HCT116 (cell line): ENCODE measurements around the gene FNDC4. TPM values are rescaled to one million over a fixed set of nuclear protein-coding genes. Genes with fewer than 3 reads are reported as not detected.
A peak's percentile ranks its signal among the peaks of the same experiment; 100 is the strongest.

Experiments used
- ATAC-seq: fragments of 200-7000 bp; cut with Tn5 transposase; 2 replicates; pipeline ENCODE4 v1.9.1; 2020; ENCODE audit warnings: mild to moderate bottlenecking, moderate library complexity
- BruUV-seq: library from RNA; stranded (reverse); fragments of 400-500 nt; replicated peaks from 2 replicates; lab custom pipeline; 2021; lab: Mats Ljungman, UMichigan
- CTCF ChIA-PET: fragments of 300-600 bp; sonication (Branson Sonifier 250); formaldehyde crosslinking; loops from one replicate; lab custom pipeline; 2021; ENCODE audit warnings: antibody characterized with exemption; lab: Charles Lee
- POLR2A ChIA-PET: fragments of 300-600, 350-600 bp; sonication (Branson Sonifier 250); formaldehyde crosslinking; loops from one replicate; lab custom pipeline; 2021; ENCODE audit warnings: antibody characterized with exemption; lab: Charles Lee
- RAD21 ChIA-PET, 2 experiments: fragments of 300-600 bp; sonication (Branson Sonifier 250); formaldehyde crosslinking; loops; one replicate each; lab custom pipeline; 2023; ENCODE audit warnings: low total read pairs in 2 of 2; ENCODE audit not compliant: uncharacterized antibody in 2 of 2, unreplicated experiment in 2 of 2, low non-redundant PET in 1 of 2; lab: Charles Lee
- DNase-seq: peaks from one replicate; pipeline ENCODE4 v3.0.0-alpha.2; 2010; ENCODE audit warnings: low read depth, low spot score
- H2AFZ ChIP-seq: fragments of 200-600 bp; shearing (Covaris generic), sonication (generic); 2 replicates; pipeline ENCODE4 v1.6.1; 2017; ENCODE audit warnings: low read depth, mixed run types, mixed read lengths, antibody characterized with exemption, low read length; ENCODE audit not compliant: poor library complexity, severe bottlenecking
- H3K27ac ChIP-seq: 2 replicates; pipeline ENCODE4 v1.5.1; 2012; ENCODE audit warnings: low read depth, low read length
- H3K27me3 ChIP-seq: fragments of 200-600 bp; sonication (generic); 2 replicates; pipeline ENCODE4 v1.6.1; 2016; ENCODE audit warnings: mixed run types, low read length, mixed read lengths; ENCODE audit not compliant: insufficient read depth
- H3K36me3 ChIP-seq, 2 experiments: fragments of 200-500 bp in 1 of 2; fragments of 200-600 bp in 1 of 2; sonication (Bioruptor generic) in 1 of 2; sonication (generic) in 1 of 2; 2 replicates each; pipeline versions ENCODE4 v1.5.1 to v1.6.1; 2014 to 2016; ENCODE audit warnings: low read length in 2 of 2, inconsistent platforms in 1 of 2, mixed read lengths in 1 of 2, mixed run types in 1 of 2; ENCODE audit not compliant: insufficient read depth in 2 of 2, control insufficient read depth in 1 of 2
- H3K4me1 ChIP-seq, 2 experiments: fragments of 200-600 bp in 1 of 2; sonication (generic) in 1 of 2; 2 replicates each; pipeline versions ENCODE4 v1.5.1 to v1.6.1; 2012 to 2017; ENCODE audit warnings: low read length in 2 of 2, inconsistent platforms in 1 of 2, mild to moderate bottlenecking in 1 of 2, mixed read lengths in 1 of 2, mixed run types in 1 of 2, moderate library complexity in 1 of 2; ENCODE audit not compliant: insufficient read depth in 2 of 2, control insufficient read depth in 1 of 2
- H3K4me2 ChIP-seq: fragments of 200-600 bp; sonication (generic); 2 replicates; pipeline ENCODE4 v1.6.1; 2017; ENCODE audit warnings: mixed run types, low read length, mixed read lengths
- H3K4me3 ChIP-seq, 2 experiments: fragments of 200-600 bp in 1 of 2; sonication (generic) in 1 of 2; replicated peaks in 1 of 2; 2 replicates each; pipeline ENCODE4 v1.5.1; 2011 to 2016; ENCODE audit warnings: low read length in 2 of 2, control low read depth in 1 of 2, low read depth in 1 of 2, mild to moderate bottlenecking in 1 of 2, mixed read lengths in 1 of 2, mixed run types in 1 of 2
- H3K79me2 ChIP-seq: fragments of 200-600 bp; sonication (generic); 2 replicates; pipeline ENCODE4 v1.6.1; 2017; ENCODE audit warnings: mild to moderate bottlenecking, mixed run types, low read length, moderate library complexity, mixed read lengths; ENCODE audit not compliant: insufficient read depth
- H3K9ac ChIP-seq: fragments of 200-600 bp; sonication (generic); 2 replicates; pipeline ENCODE4 v1.6.1; 2016; ENCODE audit warnings: low read length, mixed read lengths
- H3K9me2 ChIP-seq: fragments of 200-600 bp; sonication (generic), shearing (Covaris generic); 2 replicates; pipeline ENCODE4 v1.6.1; 2017; ENCODE audit warnings: mixed run types, mild to moderate bottlenecking, moderate library complexity; ENCODE audit not compliant: insufficient read depth
- H3K9me3 ChIP-seq, 2 experiments: fragments of 200-500 bp in 1 of 2; fragments of 200-600 bp in 1 of 2; sonication (Bioruptor generic) in 1 of 2; sonication (generic) in 1 of 2; 2 replicates each; pipeline ENCODE4 v1.6.1; 2014 to 2017; ENCODE audit warnings: low read length in 2 of 2, mixed read lengths in 2 of 2, inconsistent platforms in 1 of 2, low read depth in 1 of 2, mild to moderate bottlenecking in 1 of 2, mixed run types in 1 of 2, moderate library complexity in 1 of 2; ENCODE audit not compliant: control insufficient read depth in 1 of 2, insufficient read depth in 1 of 2
- H4K20me1 ChIP-seq: fragments of 200-600 bp; sonication (generic), shearing (Covaris generic); 2 replicates; pipeline ENCODE4 v1.6.1; 2017; ENCODE audit warnings: mixed run types, mild to moderate bottlenecking, moderate library complexity; ENCODE audit not compliant: insufficient read depth
- CBX3 ChIP-seq: IDR thresholded peaks from 2 replicates; pipeline ENCODE4 v1.6.1; 2012; ENCODE audit warnings: low read depth
- CEBPB ChIP-seq: IDR thresholded peaks from 2 replicates; pipeline ENCODE4 v1.6.1; 2012; ENCODE audit warnings: low read depth
- EGR1 ChIP-seq: IDR thresholded peaks from 2 replicates; pipeline ENCODE4 v1.6.1; 2012; ENCODE audit warnings: low read depth
- ELF1 ChIP-seq: IDR thresholded peaks from 2 replicates; pipeline ENCODE4 v1.6.1; 2012; ENCODE audit warnings: low read depth, borderline replicate concordance
- EZH2 ChIP-seq: fragments of 200-600 bp; sonication (generic); IDR thresholded peaks from 2 replicates; pipeline ENCODE4 v1.6.1; 2017; ENCODE audit warnings: antibody characterized with exemption, mixed run types
- FOSL1 ChIP-seq: IDR thresholded peaks from 2 replicates; pipeline ENCODE4 v1.6.1; 2012; ENCODE audit warnings: low read depth
- JUND ChIP-seq: IDR thresholded peaks from 2 replicates; pipeline ENCODE4 v1.6.1; 2012
- MAX ChIP-seq: IDR thresholded peaks from 2 replicates; pipeline ENCODE4 v1.6.1; 2012
- POLR2A ChIP-seq: IDR thresholded peaks from 2 replicates; pipeline ENCODE4 v1.7.0; 2011; ENCODE audit warnings: borderline replicate concordance; ENCODE audit not compliant: insufficient read depth, insufficient read length; ENCODE audit errors: extremely low read depth
- POLR2AphosphoS5 ChIP-seq: IDR thresholded peaks from 2 replicates; pipeline ENCODE4 v1.6.1; 2011; ENCODE audit warnings: mild to moderate bottlenecking, low read depth, low read length, moderate library complexity
- RAD21 ChIP-seq: IDR thresholded peaks from 2 replicates; pipeline ENCODE4 v1.6.1; 2012; ENCODE audit warnings: low read depth, mild to moderate bottlenecking
- REST ChIP-seq: IDR thresholded peaks from 2 replicates; pipeline ENCODE4 v1.6.1; 2012; ENCODE audit warnings: low read depth
- SIN3A ChIP-seq: IDR thresholded peaks from 2 replicates; pipeline ENCODE4 v1.6.1; 2012; ENCODE audit warnings: low read depth
- SP1 ChIP-seq: IDR thresholded peaks from 2 replicates; pipeline ENCODE4 v1.6.1; 2012; ENCODE audit warnings: low read depth
- SRF ChIP-seq: IDR thresholded peaks from 2 replicates; pipeline ENCODE4 v1.6.1; 2012; ENCODE audit warnings: low read depth
- TCF7L2 ChIP-seq: IDR thresholded peaks from 2 replicates; pipeline ENCODE4 v1.7.0; 2011; ENCODE audit warnings: borderline replicate concordance, inconsistent platforms; ENCODE audit not compliant: insufficient read depth, insufficient read length; ENCODE audit errors: extremely low read depth
- ZNF274 ChIP-seq: fragments of 200-500 bp; sonication (Bioruptor generic); IDR thresholded peaks from 2 replicates; pipeline ENCODE4 v1.6.1; 2014; ENCODE audit warnings: mild to moderate bottlenecking, low read depth, low read length, inconsistent platforms
- intact Hi-C: fragments of 100-400 bp; cut with micrococcal nuclease; formaldehyde crosslinking; loops from 2 replicates; pipeline ENCODE4 v1.10.0; 2022
- total RNA-seq: library from RNA; stranded (reverse); gene quantifications from one replicate; pipeline ENCODE4 v1.2.1, GENCODE V29; 2021; ENCODE audit not compliant: unreplicated experiment
- TF ChIP-seq, protein P1 (sequence below), 3 experiments: fragments of 200-600 bp in 1 of 3; sonication (generic) in 1 of 3; IDR thresholded peaks in 2 of 3; conservative IDR thresholded peaks in 1 of 3; 2 replicates each; pipeline ENCODE4 v1.5.1; 2012 to 2017; ENCODE audit warnings: low read depth in 2 of 3, low read length in 2 of 3, antibody characterized with exemption in 1 of 3, borderline replicate concordance in 1 of 3, control low read depth in 1 of 3, mild to moderate bottlenecking in 1 of 3, mixed read lengths in 1 of 3, mixed run types in 1 of 3, moderate library complexity in 1 of 3; ENCODE audit not compliant: insufficient read depth in 1 of 3

Gene FNDC4
- total RNA-seq, 1 experiment from 2014 or later: 3.3 TPM

DNA sequence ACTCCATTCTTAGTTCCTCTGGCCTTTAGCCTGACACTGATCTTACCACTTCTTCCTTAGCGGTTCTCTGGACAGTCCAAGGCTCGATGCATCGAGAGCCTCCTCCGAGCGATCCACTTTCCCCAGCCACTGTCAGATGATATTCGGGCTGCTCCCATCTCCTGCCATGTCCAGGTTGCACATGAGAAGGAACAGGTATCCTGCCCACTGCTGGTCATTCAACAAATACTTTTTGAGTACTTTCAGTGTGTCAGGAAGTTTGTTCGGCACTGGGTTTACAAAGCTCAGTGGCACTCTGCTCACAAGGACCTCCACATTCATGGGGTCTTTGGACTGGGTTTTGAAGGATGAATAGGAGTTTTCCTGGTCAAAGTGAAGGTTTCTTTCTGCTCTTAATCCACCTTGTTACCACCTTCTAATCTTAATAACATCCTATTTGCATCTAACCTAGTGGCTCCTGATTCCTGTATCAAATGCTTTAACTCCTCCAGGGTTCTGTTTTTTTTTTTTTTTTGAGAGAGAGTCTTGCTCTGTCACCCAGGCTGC lies 27.5 kb upstream of the FNDC4 start (continued):
- TF ChIP-seq REST (no peak), RAD21 (peak; percentile 36; the same call in 1 of the 2 replicates)

DNA sequence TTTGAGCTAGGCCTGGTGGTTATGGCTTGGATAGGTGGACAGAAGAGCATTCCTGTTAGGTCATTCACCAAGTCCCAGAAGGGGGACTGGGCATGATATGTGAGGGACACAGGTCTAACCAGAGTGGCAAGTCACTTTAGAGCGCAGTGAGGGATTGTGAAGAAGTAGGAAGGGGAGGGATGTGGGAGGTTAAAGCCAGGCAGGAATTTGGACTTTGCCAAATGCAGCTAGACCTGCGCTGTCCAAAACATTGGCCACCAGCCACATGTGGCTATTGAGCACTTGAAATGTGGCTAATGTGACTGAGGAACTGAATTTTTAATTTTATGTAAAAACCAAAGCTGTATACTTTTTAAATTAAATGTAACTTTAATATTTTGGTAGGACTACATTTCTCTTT lies 25.3 kb upstream of the FNDC4 start:
- Histone ChIP-seq H3K9ac (no peak overlapping the region), H3K79me2 (no peaks in the 10 kb centered on the region), H3K36me3 (no peaks in the 10 kb centered on the region), H3K4me2 (no peak overlapping the region), H3K4me1 (no peaks in the 10 kb centered on the region), H3K9me3 (no peaks in the 10 kb centered on the region), H4K20me1 (no peaks in the 10 kb centered on the region), H3K9me2 (no peaks in the 10 kb centered on the region), H3K4me3 (no peak overlapping the region), H3K27me3 (no peaks in the 10 kb centered on the region), H3K27ac (no peak overlapping the region), H2AFZ (no peak overlapping the region)
- ATAC-seq (no peak), DNase-seq (no peak)
- no TSS peak for BruUV-seq
- ChIA-PET POLR2A (no interaction called here), CTCF (no interaction called here), RAD21 (no interaction called here)
- intact Hi-C loops: no loop called here
- TF ChIP-seq SP1: no peak
- no peak for TF ChIP-seq ELF1
- no peak for TF ChIP-seq MAX
- TF ChIP-seq, protein P1, sequence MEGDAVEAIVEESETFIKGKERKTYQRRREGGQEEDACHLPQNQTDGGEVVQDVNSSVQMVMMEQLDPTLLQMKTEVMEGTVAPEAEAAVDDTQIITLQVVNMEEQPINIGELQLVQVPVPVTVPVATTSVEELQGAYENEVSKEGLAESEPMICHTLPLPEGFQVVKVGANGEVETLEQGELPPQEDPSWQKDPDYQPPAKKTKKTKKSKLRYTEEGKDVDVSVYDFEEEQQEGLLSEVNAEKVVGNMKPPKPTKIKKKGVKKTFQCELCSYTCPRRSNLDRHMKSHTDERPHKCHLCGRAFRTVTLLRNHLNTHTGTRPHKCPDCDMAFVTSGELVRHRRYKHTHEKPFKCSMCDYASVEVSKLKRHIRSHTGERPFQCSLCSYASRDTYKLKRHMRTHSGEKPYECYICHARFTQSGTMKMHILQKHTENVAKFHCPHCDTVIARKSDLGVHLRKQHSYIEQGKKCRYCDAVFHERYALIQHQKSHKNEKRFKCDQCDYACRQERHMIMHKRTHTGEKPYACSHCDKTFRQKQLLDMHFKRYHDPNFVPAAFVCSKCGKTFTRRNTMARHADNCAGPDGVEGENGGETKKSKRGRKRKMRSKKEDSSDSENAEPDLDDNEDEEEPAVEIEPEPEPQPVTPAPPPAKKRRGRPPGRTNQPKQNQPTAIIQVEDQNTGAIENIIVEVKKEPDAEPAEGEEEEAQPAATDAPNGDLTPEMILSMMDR (IDR thresholded peaks at IDR 0.05 in 2 of 3, conservative IDR thresholded peaks at IDR 0.05 in 1 of 3; ENCODE audit: borderline replicate concordance in 1 of 3, insufficient read depth in 1 of 3, low read depth in 2 of 3, low read length in 2 of 3): no peak
- TF ChIP-seq TCF7L2: no peak
- no peak for TF ChIP-seq CEBPB
- no peak for TF ChIP-seq JUND
- no peak for TF ChIP-seq POLR2A
- TF ChIP-seq EGR1: no peak
- TF ChIP-seq ZNF274: no peak
- no peak for TF ChIP-seq FOSL1
- no peak for TF ChIP-seq EZH2
- TF ChIP-seq POLR2AphosphoS5: no peak
- no peak for TF ChIP-seq SRF
- no peak for TF ChIP-seq CBX3
- no peak for TF ChIP-seq SIN3A
- TF ChIP-seq REST: no peak
- TF ChIP-seq RAD21: no peak
